Transverse colon (tissue), 4 donors: ENCODE data around the gene SCN8A. TPM values are rescaled to one million over a fixed set of nuclear protein-coding genes. Genes with fewer than 3 reads are reported as not detected.

Experiments used
- DNase-seq: peaks from one replicate; pipeline ENCODE4 v3.0.0-alpha.2; 2019
- H3K27ac ChIP-seq, 4 donors: fragments of 200-600 bp; sonication (generic); 2 replicates each; pipeline ENCODE4 v1.5.1; 2016 to 2018; ENCODE audit warnings: inconsistent platforms in 4 of 4
- H3K27me3 ChIP-seq: fragments of 200-600 bp; sonication (generic); 2 replicates; pipeline ENCODE4 v1.5.1; 2017; ENCODE audit warnings: inconsistent platforms
- H3K36me3 ChIP-seq, 4 donors: fragments of 200-600 bp; sonication (generic); 2 replicates each; pipeline ENCODE4 v1.5.1; 2017 to 2019; ENCODE audit warnings: inconsistent platforms in 4 of 4
- H3K4me1 ChIP-seq, 4 donors: fragments of 200-600 bp; sonication (generic); 2 replicates each; pipeline ENCODE4 v1.5.1; 2017 to 2020; ENCODE audit warnings: inconsistent platforms in 4 of 4
- H3K4me3 ChIP-seq, 4 donors: fragments of 200-600 bp; sonication (generic); 1 replicate in 1 of 4; 2 replicates in 3 of 4; pipeline versions ENCODE4 v1.5.1 to v1.6.1; 2017 to 2019; ENCODE audit warnings: inconsistent platforms in 4 of 4
- H3K9me3 ChIP-seq, 2 donors: fragments of 200-600 bp; sonication (generic); 2 replicates each; pipeline ENCODE4 v1.5.1; 2017 to 2019; ENCODE audit warnings: inconsistent platforms in 2 of 2
- EP300 ChIP-seq: sonication (generic); formaldehyde crosslinking; IDR thresholded peaks from one replicate; pipeline ENCODE4 v1.6.1; 2017; ENCODE audit warnings: antibody characterized with exemption, low read depth
- POLR2A ChIP-seq: fragments of 450-650 bp; IDR thresholded peaks from one replicate; pipeline ENCODE4 v1.6.1; 2016; ENCODE audit warnings: antibody characterized with exemption, mild to moderate bottlenecking, moderate library complexity
- POLR2AphosphoS5 ChIP-seq, 3 donors: sonication (generic); formaldehyde crosslinking; IDR thresholded peaks; one replicate each; pipeline ENCODE4 v1.6.1; 2016; ENCODE audit warnings: antibody characterized with exemption in 3 of 3
- WGBS, 2 donors: methylation state at CpG; one replicate each; pipeline ENCODE4 v1.1.5; 2018; ENCODE audit warnings: low coverage in 1 of 2; 5-methylcytosine and 5-hydroxymethylcytosine counted together
- in situ Hi-C, 4 donors: fragments of 200-750 bp; cut with MboI; loops; one replicate each; pipeline versions ENCODE4 v1.15.0 to v1.15.1; 2017; ENCODE audit warnings: low sequenced_read_pairs in 3 of 4, low pct_ligation_motif_present in 1 of 4, low pct_unique_long_range_greater_than_20kb in 1 of 4
- intact Hi-C: fragments of 100-400 bp; cut with DNase I; formaldehyde crosslinking; loops from one replicate; pipeline ENCODE4 v1.15.1; 2023; ENCODE audit warnings: low total_unique reads
- total RNA-seq, 4 donors: library from RNA; depleted of rRNA; stranded (reverse); fragments of >200 nt; gene quantifications; one replicate each; pipeline ENCODE4 v1.1.0, GENCODE V29; 2016
- TF ChIP-seq, protein P1 (sequence below), 5 experiments: fragments of 200-600 bp in 3 of 5; fragments of 450-650 bp in 2 of 5; sonication (generic) in 3 of 5; IDR thresholded peaks; 1 replicate in 2 of 5; 2 replicates in 3 of 5; pipeline ENCODE4 v1.5.1; 2016 to 2017; ENCODE audit warnings: antibody characterized with exemption in 5 of 5, inconsistent platforms in 3 of 5, mild to moderate bottlenecking in 2 of 5, moderate library complexity in 1 of 5

Gene SCN8A
- total RNA-seq, 4 donors from 2014 or later: 0.37 to 6.8 (median 3.2) TPM

DNA sequence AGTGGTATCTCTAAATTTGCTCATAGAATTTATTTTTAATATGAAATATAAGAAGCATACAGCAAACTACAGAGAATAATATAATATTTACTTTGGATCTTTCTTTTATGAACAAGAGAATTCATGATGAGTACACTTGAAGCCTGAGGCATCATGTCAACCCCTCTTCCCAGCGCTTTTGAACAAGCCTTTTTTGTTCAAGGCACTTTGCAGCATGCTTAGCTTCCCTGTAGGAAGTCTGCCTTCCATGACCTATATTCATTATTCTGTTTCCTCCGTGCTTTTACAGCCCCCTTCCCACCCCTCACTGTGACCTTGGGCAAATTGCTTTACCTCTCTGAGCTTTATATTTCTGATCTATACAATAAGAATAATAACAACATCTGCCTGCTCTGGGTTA lies 41.6 kb downstream of the SCN8A start:
- Histone ChIP-seq H3K27me3 (no peaks in the 10 kb centered on the region), H3K9me3 (peaks cover 0 to under 1% of the 10 kb centered on the region in 2 donors), H3K36me3 (no peaks in the 10 kb centered on the region), H3K4me3 (no peak overlapping the region), H3K4me1 (no peaks in the 10 kb centered on the region), H3K27ac (no peak overlapping the region)
- intact Hi-C loops (no loop called here), in situ Hi-C loops (no loop called here)
- TF ChIP-seq EP300 (no peak), POLR2A (no peak)
- TF ChIP-seq, protein P1, sequence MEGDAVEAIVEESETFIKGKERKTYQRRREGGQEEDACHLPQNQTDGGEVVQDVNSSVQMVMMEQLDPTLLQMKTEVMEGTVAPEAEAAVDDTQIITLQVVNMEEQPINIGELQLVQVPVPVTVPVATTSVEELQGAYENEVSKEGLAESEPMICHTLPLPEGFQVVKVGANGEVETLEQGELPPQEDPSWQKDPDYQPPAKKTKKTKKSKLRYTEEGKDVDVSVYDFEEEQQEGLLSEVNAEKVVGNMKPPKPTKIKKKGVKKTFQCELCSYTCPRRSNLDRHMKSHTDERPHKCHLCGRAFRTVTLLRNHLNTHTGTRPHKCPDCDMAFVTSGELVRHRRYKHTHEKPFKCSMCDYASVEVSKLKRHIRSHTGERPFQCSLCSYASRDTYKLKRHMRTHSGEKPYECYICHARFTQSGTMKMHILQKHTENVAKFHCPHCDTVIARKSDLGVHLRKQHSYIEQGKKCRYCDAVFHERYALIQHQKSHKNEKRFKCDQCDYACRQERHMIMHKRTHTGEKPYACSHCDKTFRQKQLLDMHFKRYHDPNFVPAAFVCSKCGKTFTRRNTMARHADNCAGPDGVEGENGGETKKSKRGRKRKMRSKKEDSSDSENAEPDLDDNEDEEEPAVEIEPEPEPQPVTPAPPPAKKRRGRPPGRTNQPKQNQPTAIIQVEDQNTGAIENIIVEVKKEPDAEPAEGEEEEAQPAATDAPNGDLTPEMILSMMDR (IDR thresholded peaks at IDR 0.05): no peak
- no peak for DNase-seq
- WGBS, 2 donors: 38 to 63% methylated on average over 2 of the region's 2 CpGs

GRCh38 chr12:51635346-51635745 lies 44.3 kb downstream of the SCN8A start:
- TF ChIP-seq POLR2AphosphoS5 (IDR thresholded peaks at IDR 0.05) (no peak), EP300 (no peak), POLR2A (no peak)
- TF ChIP-seq, protein P1 (IDR thresholded peaks at IDR 0.05): no peak

DNA sequence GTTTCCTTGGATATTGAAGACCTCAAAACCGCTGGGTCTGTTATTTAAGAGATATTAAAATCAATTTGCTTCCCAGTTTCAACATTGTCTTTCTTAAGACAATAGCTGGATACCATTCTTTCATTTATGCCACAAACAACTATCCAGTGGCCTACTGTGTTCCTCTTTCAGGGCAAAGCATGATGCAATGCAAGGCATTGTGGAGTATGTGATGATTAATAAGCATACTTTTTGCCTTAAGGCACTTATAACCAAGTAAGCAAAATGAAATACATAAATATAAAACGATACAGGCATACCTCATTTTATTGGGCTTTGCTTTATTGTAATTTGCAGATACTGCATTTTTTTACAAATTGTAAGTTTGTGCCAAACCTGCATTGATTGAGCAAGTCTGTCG lies 45.5 kb downstream of the SCN8A start:
- Histone ChIP-seq H3K9me3 (peaks cover 0 to 4% of the 10 kb centered on the region in 2 donors), H3K4me3 (no peak overlapping the region), H3K27ac (no peak overlapping the region), H3K36me3 (no peaks in the 10 kb centered on the region), H3K27me3 (no peaks in the 10 kb centered on the region), H3K4me1 (no peaks in the 10 kb centered on the region)
- DNase-seq: no peak
- in situ Hi-C loops (no loop called here), intact Hi-C loops (no loop called here)
- 79 to 84% methylated on average over 3 of the region's 3 CpGs for WGBS, 2 donors
- no peak for TF ChIP-seq POLR2AphosphoS5 (IDR thresholded peaks at IDR 0.05)

More at GRCh38 chr12:51635346-51635745, 44.3 kb downstream of the SCN8A start:
- H3K4me3 ChIP-seq: no peak overlapping the region
- 94 to 100% methylated on average over 1 of the region's 1 CpG for WGBS, 2 donors
- intact Hi-C loops (no loop called here), in situ Hi-C loops (no loop called here)
- no peaks in the 10 kb centered on the region for H3K36me3 ChIP-seq
- no peak overlapping the region for H3K27ac ChIP-seq
- peaks cover 0 to 4% of the 10 kb centered on the region in 2 donors for H3K9me3 ChIP-seq
- no peak for DNase-seq
- no peaks in the 10 kb centered on the region for H3K27me3 ChIP-seq
- no peaks in the 10 kb centered on the region for H3K4me1 ChIP-seq

GRCh38 chr12:51636986-51637385 lies 46.0 kb downstream of the SCN8A start:
- 73% methylated on average over 1 of the region's 1 CpG for WGBS, 2 donors
- intact Hi-C loops: no loop called here
- no peak for DNase-seq
- no peak overlapping the region for H3K4me3 ChIP-seq
- in situ Hi-C loops: no loop called here
- no peaks in the 10 kb centered on the region for H3K36me3 ChIP-seq
- no peaks in the 10 kb centered on the region for H3K4me1 ChIP-seq
- H3K27me3 ChIP-seq: no peaks in the 10 kb centered on the region
- TF ChIP-seq EP300: no peak
- no peak for TF ChIP-seq POLR2A
- TF ChIP-seq POLR2AphosphoS5 (IDR thresholded peaks at IDR 0.05): no peak
- TF ChIP-seq, protein P1 (IDR thresholded peaks at IDR 0.05): no peak
- H3K27ac ChIP-seq: no peak overlapping the region
- peaks cover 0 to 4% of the 10 kb centered on the region in 2 donors for H3K9me3 ChIP-seq

- H3K4me3 ChIP-seq: no peak overlapping the region
- DNase-seq: no peak
- H3K27ac ChIP-seq: no peak overlapping the region
- H3K9me3 ChIP-seq: peaks cover 0 to 4% of the 10 kb centered on the region in 2 donors
- in situ Hi-C loops (no loop called here), intact Hi-C loops (no loop called here)
- no peak for TF ChIP-seq EP300
- TF ChIP-seq POLR2AphosphoS5 (IDR thresholded peaks at IDR 0.05): no peak
- TF ChIP-seq, protein P1 (IDR thresholded peaks at IDR 0.05): no peak
- TF ChIP-seq POLR2A: no peak
- H3K27me3 ChIP-seq: no peaks in the 10 kb centered on the region
- WGBS, 2 donors: 96% methylated on average over 5 of the region's 5 CpGs; no CpG with 5 or more reads in 1 of the 2 donors
- H3K4me1 ChIP-seq: no peaks in the 10 kb centered on the region
- H3K36me3 ChIP-seq: no peaks in the 10 kb centered on the region
Observed at GRCh38 chr12:51639361-51639760, 48.3 kb downstream of the SCN8A start.
